Muscle layer of duodenum (tissue), 2 donors: ENCODE results near the gene PRKAB2.
"Not testable (repeated sequence)": the region's sequence is repeated elsewhere in the genome, so short reads cannot be mapped to it uniquely, and the experiment has no call there.

Experiments used
- H3K27ac ChIP-seq: one replicate; pipeline ENCODE4 v1.7.0; 2013; ENCODE audit warnings: mild to moderate bottlenecking, low read length
- H3K27me3 ChIP-seq: one replicate; pipeline ENCODE4 v1.7.0; 2013; ENCODE audit warnings: low read depth, mild to moderate bottlenecking, control low read depth, low read length
- H3K36me3 ChIP-seq, 2 donors: one replicate each; pipeline ENCODE4 v1.7.0; 2013; ENCODE audit warnings: low read length in 2 of 2, control low read depth in 1 of 2, mild to moderate bottlenecking in 1 of 2; ENCODE audit not compliant: insufficient read depth in 2 of 2, control insufficient read depth in 1 of 2
- H3K4me1 ChIP-seq, 2 donors: one replicate each; pipeline ENCODE4 v1.7.0; 2013; ENCODE audit warnings: low read length in 2 of 2, mild to moderate bottlenecking in 2 of 2, control low read depth in 1 of 2, moderate library complexity in 1 of 2; ENCODE audit not compliant: insufficient read depth in 2 of 2, control insufficient read depth in 1 of 2
- H3K4me3 ChIP-seq, 2 donors: one replicate each; pipeline ENCODE4 v1.7.0; 2013; ENCODE audit warnings: low read length in 2 of 2, low read depth in 1 of 2, mild to moderate bottlenecking in 1 of 2
- H3K9me3 ChIP-seq, 2 donors: one replicate each; pipeline ENCODE4 v1.7.0; 2013; ENCODE audit warnings: low read length in 2 of 2, control low read depth in 1 of 2, mild to moderate bottlenecking in 1 of 2; ENCODE audit not compliant: control insufficient read depth in 1 of 2
- donor health status: healthy.

PRKAB2 gene

DNA sequence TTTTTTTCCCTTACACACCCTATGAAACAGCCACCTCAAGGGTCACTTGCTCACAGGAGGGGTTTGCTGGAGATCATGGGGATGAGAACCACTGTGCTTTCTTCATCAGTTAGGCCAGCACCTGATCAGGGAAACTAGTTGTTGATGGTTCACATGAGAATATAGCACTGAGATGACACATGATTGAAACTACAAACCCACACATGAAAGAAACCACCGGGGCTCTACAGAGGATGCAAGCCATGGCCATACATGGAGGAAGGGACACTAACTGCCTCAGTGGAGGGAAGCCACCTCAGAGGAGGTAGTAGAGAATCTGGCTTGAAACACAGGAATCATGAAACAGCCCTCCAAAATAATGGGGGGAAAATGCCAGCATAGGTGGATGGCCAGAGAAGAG lies 63.2 kb downstream of the PRKAB2 start:
- Histone ChIP-seq H3K4me1 (no peaks in the 10 kb centered on the region), H3K4me3 (no peak overlapping the region), H3K27ac (no peak overlapping the region), H3K27me3 (no peaks in the 10 kb centered on the region), H3K36me3 (no peaks in the 10 kb centered on the region), H3K9me3 (no peaks in the 10 kb centered on the region)

- not testable (repeated sequence) for H3K4me1 ChIP-seq, H3K4me3 ChIP-seq, H3K9me3 ChIP-seq, H3K27ac ChIP-seq, H3K36me3 ChIP-seq, H3K27me3 ChIP-seq
These were observed 65.8 kb downstream of the PRKAB2 start for GRCh38 chr1:147106407-147106881.

DNA sequence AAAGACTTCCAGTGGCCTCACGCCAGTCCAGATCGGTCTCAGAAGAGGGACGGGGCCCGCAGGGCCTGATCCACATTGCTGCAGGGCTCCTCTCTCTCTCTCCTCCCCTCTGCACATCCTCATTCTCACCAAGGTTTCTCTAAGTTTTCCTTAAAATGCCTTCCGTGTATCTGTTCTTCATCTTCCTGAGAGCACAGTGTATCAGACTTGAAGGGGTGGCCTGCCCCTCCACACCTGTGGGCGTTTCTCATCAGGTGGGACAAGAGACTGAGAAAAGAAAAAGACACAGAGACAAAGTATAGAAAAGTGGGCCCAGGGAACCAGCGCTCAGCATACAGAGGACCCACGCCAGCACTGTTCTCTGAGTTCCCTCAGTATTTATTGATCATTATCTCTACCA lies 66.4 kb downstream of the PRKAB2 start:
- no peak overlapping the region for H3K27ac ChIP-seq
- no peaks in the 10 kb centered on the region for H3K36me3 ChIP-seq
- no peak overlapping the region for H3K4me3 ChIP-seq
- no peaks in the 10 kb centered on the region for H3K4me1 ChIP-seq
- no peaks in the 10 kb centered on the region for H3K27me3 ChIP-seq
- no peaks in the 10 kb centered on the region for H3K9me3 ChIP-seq
